Mucosa of stomach (tissue), 1 donor: Measurements from ENCODE around the gene ARSD.
"Not testable (repeated sequence)": the region's sequence is repeated elsewhere in the genome, so short reads cannot be mapped to it uniquely, and the experiment has no call there.

ENCODE experiments used
- H3K27me3 ChIP-seq: one replicate; pipeline ENCODE4 v1.7.0; 2013; ENCODE audit warnings: mild to moderate bottlenecking, low read length; ENCODE audit not compliant: control insufficient read depth, insufficient read depth
- H3K36me3 ChIP-seq: one replicate; pipeline ENCODE4 v1.7.0; 2013; ENCODE audit warnings: low read length; ENCODE audit not compliant: control insufficient read depth, insufficient read depth
- H3K4me1 ChIP-seq: one replicate; pipeline ENCODE4 v1.7.0; 2013; ENCODE audit warnings: mild to moderate bottlenecking, low read length; ENCODE audit not compliant: control insufficient read depth, insufficient read depth
- H3K4me3 ChIP-seq: one replicate; pipeline ENCODE4 v1.7.0; 2013; ENCODE audit warnings: low read length
- H3K9ac ChIP-seq: one replicate; pipeline ENCODE4 v1.7.0; 2013; ENCODE audit warnings: mild to moderate bottlenecking, low read length, moderate library complexity
- H3K9me3 ChIP-seq: one replicate; pipeline ENCODE4 v1.7.0; 2013; ENCODE audit warnings: mild to moderate bottlenecking, low read length, moderate library complexity; ENCODE audit not compliant: control insufficient read depth
- donor health status: Pancreatic carcinoma.

ARSD gene

GRCh38 chrX:2962381-2962780 lies 33.2 kb upstream of the ARSD start:
- Histone ChIP-seq H3K9me3 (no peaks in the 10 kb centered on the region), H3K36me3 (no peaks in the 10 kb centered on the region), H3K4me3 (no peak overlapping the region), H3K9ac (no peak overlapping the region), H3K4me1 (no peaks in the 10 kb centered on the region), H3K27me3 (no peaks in the 10 kb centered on the region)

- Histone ChIP-seq H3K27me3 (no peaks in the 10 kb centered on the region), H3K36me3 (no peaks in the 10 kb centered on the region), H3K9me3 (no peaks in the 10 kb centered on the region), H3K9ac (no peak overlapping the region), H3K4me3 (no peak overlapping the region), H3K4me1 (no peaks in the 10 kb centered on the region)
These were observed 31.8 kb upstream of the ARSD start for GRCh38 chrX:2960861-2961515.

GRCh38 chrX:2958199-2958598 lies 29.1 kb upstream of the ARSD start:
- H3K36me3 ChIP-seq, result no peaks in the 10 kb centered on the region
- H3K9me3 ChIP-seq, result no peaks in the 10 kb centered on the region
- no peak overlapping the region for H3K4me3 ChIP-seq
- no peaks in the 10 kb centered on the region for H3K4me1 ChIP-seq
- H3K9ac ChIP-seq, result no peak overlapping the region
- no peaks in the 10 kb centered on the region for H3K27me3 ChIP-seq

GRCh38 chrX:2955838-2956237 lies 26.7 kb upstream of the ARSD start:
- H3K36me3 ChIP-seq, result no peaks in the 10 kb centered on the region
- no peaks in the 10 kb centered on the region for H3K4me1 ChIP-seq
- H3K27me3 ChIP-seq, result no peaks in the 10 kb centered on the region
- no peak overlapping the region for H3K4me3 ChIP-seq
- no peak overlapping the region for H3K9ac ChIP-seq
- H3K9me3 ChIP-seq, result no peaks in the 10 kb centered on the region

GRCh38 chrX:2955281-2955680 lies 26.1 kb upstream of the ARSD start:
- H3K9me3 ChIP-seq, result no peaks in the 10 kb centered on the region
- H3K4me3 ChIP-seq, result no peak overlapping the region
- H3K36me3 ChIP-seq, result no peaks in the 10 kb centered on the region
- H3K9ac ChIP-seq, result no peak overlapping the region
- no peaks in the 10 kb centered on the region for H3K4me1 ChIP-seq
- H3K27me3 ChIP-seq, result no peaks in the 10 kb centered on the region

- H3K9ac ChIP-seq, result no peak overlapping the region
These were observed 25.4 kb upstream of the ARSD start for GRCh38 chrX:2954541-2954940.

GRCh38 chrX:2937942-2938341 lies 8.8 kb upstream of the ARSD start:
- not testable (repeated sequence) for H3K36me3 ChIP-seq, H3K27me3 ChIP-seq, H3K9me3 ChIP-seq, H3K4me1 ChIP-seq, H3K9ac ChIP-seq, H3K4me3 ChIP-seq

More at GRCh38 chrX:2954541-2954940, 25.4 kb upstream of the ARSD start:
- Histone ChIP-seq H3K4me1 (no peaks in the 10 kb centered on the region), H3K27me3 (no peaks in the 10 kb centered on the region), H3K9me3 (no peaks in the 10 kb centered on the region), H3K36me3 (no peaks in the 10 kb centered on the region), H3K4me3 (no peak overlapping the region)

GRCh38 chrX:2934715-2935710 lies 5.9 kb upstream of the ARSD start:
- Histone ChIP-seq H3K9me3 (no peaks in the 10 kb centered on the region), H3K4me3 (no peak overlapping the region), H3K27me3 (no peaks in the 10 kb centered on the region), H3K36me3 (no peaks in the 10 kb centered on the region), H3K4me1 (no peaks in the 10 kb centered on the region), H3K9ac (no peak overlapping the region)

- Histone ChIP-seq H3K27me3 (no peaks in the 10 kb centered on the region), H3K9ac (no peak overlapping the region), H3K4me3 (no peak overlapping the region), H3K9me3 (no peaks in the 10 kb centered on the region), H3K4me1 (no peaks in the 10 kb centered on the region), H3K36me3 (no peaks in the 10 kb centered on the region)
These were observed 4.2 kb upstream of the ARSD start for GRCh38 chrX:2933125-2933900.

- no peaks in the 10 kb centered on the region for H3K27me3 ChIP-seq
- no peak overlapping the region for H3K9ac ChIP-seq
- H3K4me3 ChIP-seq, result no peak overlapping the region
- no peaks in the 10 kb centered on the region for H3K4me1 ChIP-seq
- no peaks in the 10 kb centered on the region for H3K36me3 ChIP-seq
- no peaks in the 10 kb centered on the region for H3K9me3 ChIP-seq
These were observed 2.5 kb upstream of the ARSD start for GRCh38 chrX:2931612-2932011.

- no peaks in the 10 kb centered on the region for H3K4me1 ChIP-seq
- no peaks in the 10 kb centered on the region for H3K36me3 ChIP-seq
- no peak overlapping the region for H3K9ac ChIP-seq
- no peaks in the 10 kb centered on the region for H3K27me3 ChIP-seq
- H3K4me3 ChIP-seq, result no peak overlapping the region
- no peaks in the 10 kb centered on the region for H3K9me3 ChIP-seq
These were observed 2.0 kb upstream of the ARSD start for GRCh38 chrX:2931155-2931554.

- Histone ChIP-seq H3K9me3 (no peaks in the 10 kb centered on the region), H3K4me3 (no peak overlapping the region), H3K36me3 (no peaks in the 10 kb centered on the region), H3K27me3 (no peaks in the 10 kb centered on the region), H3K9ac (no peak overlapping the region), H3K4me1 (no peaks in the 10 kb centered on the region)
These were observed 952 bp downstream of the ARSD start for GRCh38 chrX:2928191-2928582.
